Measurements from ENCODE around the gene GATAD2B. TPM values are rescaled to one million over a fixed set of nuclear protein-coding genes. Genes with fewer than 3 reads are reported as not detected.

Gene GATAD2B
- total RNA-seq, 1 donor from 2014 or later, result 48.4 TPM

GRCh38 chr1:153934746-153935145, 12.0 kb upstream of the GATAD2B start:
- no peak overlapping the region for H3K27ac Mint-ChIP-seq (ENCODE audit: unreplicated experiment)
- no peaks in the 10 kb centered on the region for H3K27me3 Mint-ChIP-seq (ENCODE audit: low read depth, unreplicated experiment)
- no peaks in the 10 kb centered on the region for H3K79me2 ChIP-seq (ENCODE audit: insufficient read depth, low read length)
- TF ChIP-seq CTCF (IDR thresholded peaks at IDR 0.05; ENCODE audit: insufficient read depth, low read depth, low read length), result no peak
- TF ChIP-seq EZH2 (IDR thresholded peaks at IDR 0.05; ENCODE audit: insufficient read depth, low read length), result no peak
- no peaks in the 10 kb centered on the region for H3K27me3 ChIP-seq (ENCODE audit: insufficient read depth, low read length)
- no peak overlapping the region for H2AFZ ChIP-seq (ENCODE audit: low read depth, low read length)
- H3K4me3 ChIP-seq (ENCODE audit: insufficient read depth, low read depth, low read length), result no peak overlapping the region
- DNase-seq (ENCODE audit: low read depth) (no peak), FAIRE-seq (no peak)
- no peak overlapping the region for H3K4me2 ChIP-seq (ENCODE audit: low read length)
- H3K4me3 Mint-ChIP-seq (ENCODE audit: unreplicated experiment), result no peak overlapping the region
- no peaks in the 10 kb centered on the region for H3K4me1 Mint-ChIP-seq (ENCODE audit: low read depth, unreplicated experiment)
- H3K9ac ChIP-seq (ENCODE audit: low read length), result no peak overlapping the region
- H3K9me3 ChIP-seq (ENCODE audit: insufficient read depth, low read depth, low read length), result no peaks in the 10 kb centered on the region
- H3K27ac ChIP-seq (ENCODE audit: low read depth, low read length), result no peak overlapping the region
- peaks cover 35% of the 10 kb centered on the region for H3K36me3 Mint-ChIP-seq (ENCODE audit: low read depth, unreplicated experiment)
- no peaks in the 10 kb centered on the region for H3K9me3 Mint-ChIP-seq (ENCODE audit: unreplicated experiment)
- H3K36me3 ChIP-seq (ENCODE audit: insufficient read depth, low read length), result peaks cover 14% of the 10 kb centered on the region
- H4K20me1 ChIP-seq (ENCODE audit: insufficient read depth, low read length), result no peaks in the 10 kb centered on the region
- no peaks in the 10 kb centered on the region for H3K4me1 ChIP-seq (ENCODE audit: insufficient read depth, low read length)

- FAIRE-seq (no peak), DNase-seq (ENCODE audit: low read depth) (no peak)
- Histone ChIP-seq H3K27me3 (ENCODE audit: insufficient read depth, low read length) (no peaks in the 10 kb centered on the region), H3K9ac (ENCODE audit: low read length) (no peak overlapping the region), H3K4me1 (ENCODE audit: insufficient read depth, low read length) (peaks cover 2% of the 10 kb centered on the region), H3K9me3 (ENCODE audit: insufficient read depth, low read depth, low read length) (no peaks in the 10 kb centered on the region), H3K79me2 (ENCODE audit: insufficient read depth, low read length) (no peaks in the 10 kb centered on the region), H3K4me2 (ENCODE audit: low read length) (no peak overlapping the region), H3K4me3 (ENCODE audit: insufficient read depth, low read depth, low read length) (no peak overlapping the region), H3K36me3 (ENCODE audit: insufficient read depth, low read length) (peaks cover 14% of the 10 kb centered on the region), H2AFZ (ENCODE audit: low read depth, low read length) (no peak overlapping the region), H4K20me1 (ENCODE audit: insufficient read depth, low read length) (no peaks in the 10 kb centered on the region), H3K27ac (ENCODE audit: low read depth, low read length) (no peak overlapping the region)
- Mint-ChIP-seq H3K27me3 (ENCODE audit: low read depth, unreplicated experiment) (no peaks in the 10 kb centered on the region), H3K27ac (ENCODE audit: unreplicated experiment) (no peak overlapping the region), H3K9me3 (ENCODE audit: unreplicated experiment) (no peaks in the 10 kb centered on the region), H3K4me3 (ENCODE audit: unreplicated experiment) (no peak overlapping the region), H3K36me3 (ENCODE audit: low read depth, unreplicated experiment) (peaks cover 31% of the 10 kb centered on the region), H3K4me1 (ENCODE audit: low read depth, unreplicated experiment) (no peaks in the 10 kb centered on the region)
- no peak for TF ChIP-seq CTCF (IDR thresholded peaks at IDR 0.05; ENCODE audit: insufficient read depth, low read depth, low read length)
- no peak for TF ChIP-seq EZH2 (IDR thresholded peaks at IDR 0.05; ENCODE audit: insufficient read depth, low read length)
Measured at GRCh38 chr1:153933955-153934354, 11.2 kb upstream of the GATAD2B start.

GRCh38 chr1:153933430-153933829, 10.7 kb upstream of the GATAD2B start:
- no peak for FAIRE-seq

More at GRCh38 chr1:153933430-153933829, 10.7 kb upstream of the GATAD2B start:
- peaks cover 31% of the 10 kb centered on the region for H3K36me3 Mint-ChIP-seq (ENCODE audit: low read depth, unreplicated experiment)
- TF ChIP-seq EZH2 (IDR thresholded peaks at IDR 0.05; ENCODE audit: insufficient read depth, low read length), result no peak
- no peak for TF ChIP-seq CTCF (IDR thresholded peaks at IDR 0.05; ENCODE audit: insufficient read depth, low read depth, low read length)
- H3K9ac ChIP-seq (ENCODE audit: low read length), result no peak overlapping the region
- H3K27ac Mint-ChIP-seq (ENCODE audit: unreplicated experiment), result no peak overlapping the region
- no peak overlapping the region for H3K27ac ChIP-seq (ENCODE audit: low read depth, low read length)
- H3K27me3 Mint-ChIP-seq (ENCODE audit: low read depth, unreplicated experiment), result no peaks in the 10 kb centered on the region
- peaks cover 14% of the 10 kb centered on the region for H3K36me3 ChIP-seq (ENCODE audit: insufficient read depth, low read length)
- DNase-seq (ENCODE audit: low read depth), result no peak
- H3K79me2 ChIP-seq (ENCODE audit: insufficient read depth, low read length), result no peaks in the 10 kb centered on the region
- H3K4me3 ChIP-seq (ENCODE audit: insufficient read depth, low read depth, low read length), result no peak overlapping the region
- H3K27me3 ChIP-seq (ENCODE audit: insufficient read depth, low read length), result no peaks in the 10 kb centered on the region
- H2AFZ ChIP-seq (ENCODE audit: low read depth, low read length), result no peak overlapping the region
- H3K9me3 ChIP-seq (ENCODE audit: insufficient read depth, low read depth, low read length), result no peaks in the 10 kb centered on the region
- H3K4me3 Mint-ChIP-seq (ENCODE audit: unreplicated experiment), result no peak overlapping the region
- H3K4me1 ChIP-seq (ENCODE audit: insufficient read depth, low read length), result peaks cover 4% of the 10 kb centered on the region
- H3K9me3 Mint-ChIP-seq (ENCODE audit: unreplicated experiment), result no peaks in the 10 kb centered on the region
- H3K4me1 Mint-ChIP-seq (ENCODE audit: low read depth, unreplicated experiment), result no peaks in the 10 kb centered on the region
- H3K4me2 ChIP-seq (ENCODE audit: low read length), result no peak overlapping the region
- H4K20me1 ChIP-seq (ENCODE audit: insufficient read depth, low read length), result no peaks in the 10 kb centered on the region

All from astrocyte (in vitro differentiated cells and primary cell).